Measurements from ENCODE around the gene ATRN. TPM values are rescaled to one million over a fixed set of nuclear protein-coding genes. Genes with fewer than 3 reads are reported as not detected.

The ATRN gene
- total and polyA plus RNA-seq, 2 donors (not counting 1 experiment from before 2014, with no cell fraction given), result 5.8 to 19.5 TPM

- peaks cover 18% of the 10 kb centered on the region for H3K4me1 Mint-ChIP-seq
- H2AFZ ChIP-seq (ENCODE audit: insufficient read depth, low read depth, low read length, poor library complexity, severe bottlenecking), result no peak overlapping the region
- no peak overlapping the region for H3K9ac ChIP-seq (ENCODE audit: low read length)
- 6% methylated on average over 71 of the region's 75 CpGs for WGBS (ENCODE audit: insufficient coverage)
- no peak overlapping the region for H3K27ac Mint-ChIP-seq
- no peaks in the 10 kb centered on the region for H3K9me3 ChIP-seq (ENCODE audit: control extremely low read depth in 1 of 3, control insufficient read depth in 2 of 3, insufficient read depth in 1 of 3, low read length in 2 of 3)
- H3K27me3 Mint-ChIP-seq, result peaks cover 28% of the 10 kb centered on the region
- intact Hi-C loops (cut with micrococcal nuclease), result no loop called here
- no peak for DNase-seq
- no peak overlapping the region for H3K4me2 ChIP-seq (replicated peaks; ENCODE audit: low read depth, low read length, poor library complexity, severe bottlenecking)
- peaks cover 5 to 10% of the 10 kb centered on the region in 2 donors for H3K4me1 ChIP-seq (ENCODE audit: control insufficient read depth in 2 of 2, insufficient read depth in 2 of 2, low read length in 2 of 2)
- peaks cover 0 to 20% (median 1%) of the 10 kb centered on the region in 4 experiments for H3K27me3 ChIP-seq (replicated peaks in 1 of 4; ENCODE audit: control extremely low read depth in 1 of 4, control insufficient read depth in 3 of 4, insufficient read depth in 4 of 4, low read length in 3 of 4)
- no peaks in the 10 kb centered on the region for H3K36me3 ChIP-seq (replicated peaks in 1 of 2; ENCODE audit: control extremely low read depth in 1 of 2, control insufficient read depth in 1 of 2, extremely low read depth in 1 of 2, insufficient read depth in 2 of 2, low read length in 1 of 2)
- H3K9me3 Mint-ChIP-seq (ENCODE audit: insufficient read depth), result no peaks in the 10 kb centered on the region
- H3K27ac ChIP-seq (ENCODE audit: low read length in 2 of 2), result no peak overlapping the region
- ATAC-seq (ENCODE audit: low read depth), result no peak
- POLR2A ChIA-PET, result no interaction called here
- CTCF ChIA-PET, result no interaction called here
- H3K4me3 ChIP-seq (ENCODE audit: control extremely low read depth in 1 of 5, extremely low read depth in 1 of 5, insufficient read depth in 1 of 5, low read depth in 2 of 5, low read length in 4 of 5), result no peak overlapping the region
- no peaks in the 10 kb centered on the region for H4K20me1 ChIP-seq (ENCODE audit: control insufficient read depth, insufficient read depth, low read length, poor library complexity, severe bottlenecking)
- no peak for TF ChIP-seq CTCF (IDR thresholded peaks at IDR 0.05)
- no peak for TF ChIP-seq EZH2 (IDR thresholded peaks at IDR 0.05; ENCODE audit: borderline replicate concordance, insufficient read depth, low read depth, low read length, poor library complexity, severe bottlenecking)
- H3K79me2 ChIP-seq (ENCODE audit: control insufficient read depth, insufficient read depth, low read length), result no peaks in the 10 kb centered on the region
- no peak overlapping the region for H3K4me3 Mint-ChIP-seq
Measured at GRCh38 chr20:3660262-3661059, 189.6 kb downstream of the ATRN start.

- no peak overlapping the region for H3K4me2 ChIP-seq (replicated peaks; ENCODE audit: low read depth, low read length, poor library complexity, severe bottlenecking)
- ChIA-PET POLR2A (interaction anchor here (0.6 kb wide), 1 partner anchor 8 kb away, joined by 3 read pairs; no protein-coding TSS in a partner anchor), CTCF (no interaction called here)
- intact Hi-C loops (cut with micrococcal nuclease), result no loop called here
- H3K4me3 Mint-ChIP-seq, result no peak overlapping the region
- H3K4me1 ChIP-seq (ENCODE audit: control insufficient read depth in 2 of 2, insufficient read depth in 2 of 2, low read length in 2 of 2), result peaks cover 5 to 10% of the 10 kb centered on the region in 2 donors
- 17% methylated on average over 60 of the region's 60 CpGs for WGBS (ENCODE audit: insufficient coverage)
- no peak overlapping the region for H3K27ac ChIP-seq (ENCODE audit: low read length in 2 of 2)
- H3K9me3 ChIP-seq (ENCODE audit: control extremely low read depth in 1 of 3, control insufficient read depth in 2 of 3, insufficient read depth in 1 of 3, low read length in 2 of 3), result no peaks in the 10 kb centered on the region
- peaks cover 28% of the 10 kb centered on the region for H3K27me3 Mint-ChIP-seq
- no peak for TF ChIP-seq EZH2 (IDR thresholded peaks at IDR 0.05; ENCODE audit: borderline replicate concordance, insufficient read depth, low read depth, low read length, poor library complexity, severe bottlenecking)
- no peak for TF ChIP-seq CTCF (IDR thresholded peaks at IDR 0.05)
- H3K27me3 ChIP-seq (replicated peaks in 1 of 4; ENCODE audit: control extremely low read depth in 1 of 4, control insufficient read depth in 3 of 4, insufficient read depth in 4 of 4, low read length in 3 of 4), result peaks cover 0 to 20% (median 1%) of the 10 kb centered on the region in 4 experiments
- no peak overlapping the region for H2AFZ ChIP-seq (ENCODE audit: insufficient read depth, low read depth, low read length, poor library complexity, severe bottlenecking)
- no peaks in the 10 kb centered on the region for H3K36me3 ChIP-seq (replicated peaks in 1 of 2; ENCODE audit: control extremely low read depth in 1 of 2, control insufficient read depth in 1 of 2, extremely low read depth in 1 of 2, insufficient read depth in 2 of 2, low read length in 1 of 2)
- peaks cover 20% of the 10 kb centered on the region for H3K4me1 Mint-ChIP-seq
- no peaks in the 10 kb centered on the region for H4K20me1 ChIP-seq (ENCODE audit: control insufficient read depth, insufficient read depth, low read length, poor library complexity, severe bottlenecking)
- no peaks in the 10 kb centered on the region for H3K79me2 ChIP-seq (ENCODE audit: control insufficient read depth, insufficient read depth, low read length)
- H3K9ac ChIP-seq (ENCODE audit: low read length), result no peak overlapping the region
- H3K9me3 Mint-ChIP-seq (ENCODE audit: insufficient read depth), result no peaks in the 10 kb centered on the region
- DNase-seq, result no peak
- no peak overlapping the region for H3K4me3 ChIP-seq (ENCODE audit: control extremely low read depth in 1 of 5, extremely low read depth in 1 of 5, insufficient read depth in 1 of 5, low read depth in 2 of 5, low read length in 4 of 5)
- H3K27ac Mint-ChIP-seq, result no peak overlapping the region
- ATAC-seq (ENCODE audit: low read depth), result no peak
Measured at GRCh38 chr20:3661060-3661813, 190.4 kb downstream of the ATRN start.

All from B cell (primary cell).